Measurements from ENCODE around the gene SEMA3E. TPM values are rescaled to one million over a fixed set of nuclear protein-coding genes. Genes with fewer than 3 reads are reported as not detected.
A peak's percentile ranks its signal among the peaks of the same experiment; 100 is the strongest.

The SEMA3E gene
- total RNA-seq, 1 experiment from 2014 or later: 3.6 TPM

GRCh38 chr7:83550100-83550499 is 98.8 kb downstream of the SEMA3E start:
- Histone ChIP-seq H3K9me2 (replicated peaks; ENCODE audit: low read length) (no peaks in the 10 kb centered on the region), H3K27ac (ENCODE audit: low read length) (no peak overlapping the region), H2AFZ (ENCODE audit: low read length) (no peak overlapping the region), H3K4me1 (ENCODE audit: insufficient read depth, low read length) (peaks cover 28% of the 10 kb centered on the region), H3K9ac (ENCODE audit: low read length) (no peak overlapping the region), H3K36me3 (ENCODE audit: low read depth, low read length) (no peaks in the 10 kb centered on the region), H3K9me3 (ENCODE audit: low read length) (no peaks in the 10 kb centered on the region), H3K79me2 (ENCODE audit: low read length) (no peaks in the 10 kb centered on the region), H3F3A (ENCODE audit: low read length, unreplicated experiment) (peaks cover 6% of the 10 kb centered on the region), H4K20me1 (ENCODE audit: low read length) (no peaks in the 10 kb centered on the region), H3K27me3 (ENCODE audit: low read length) (no peaks in the 10 kb centered on the region), H3K4me2 (ENCODE audit: low read length) (no peak overlapping the region), H3K4me3 (ENCODE audit: low read length) (no peak overlapping the region)
- intact Hi-C loops (cut with micrococcal nuclease): no loop called here
- no TSS peak for BruUV-seq (replicated peaks)
- DNase-seq (no peak), ATAC-seq (no peak)
- ChIA-PET POLR2A (ENCODE audit: unreplicated experiment) (no interaction called here), CTCF (no interaction called here)
- TF ChIP-seq EZH2phosphoT487 (IDR thresholded peaks at IDR 0.05; ENCODE audit: borderline replicate concordance, low read length): no peak
- TF ChIP-seq, protein P1, sequence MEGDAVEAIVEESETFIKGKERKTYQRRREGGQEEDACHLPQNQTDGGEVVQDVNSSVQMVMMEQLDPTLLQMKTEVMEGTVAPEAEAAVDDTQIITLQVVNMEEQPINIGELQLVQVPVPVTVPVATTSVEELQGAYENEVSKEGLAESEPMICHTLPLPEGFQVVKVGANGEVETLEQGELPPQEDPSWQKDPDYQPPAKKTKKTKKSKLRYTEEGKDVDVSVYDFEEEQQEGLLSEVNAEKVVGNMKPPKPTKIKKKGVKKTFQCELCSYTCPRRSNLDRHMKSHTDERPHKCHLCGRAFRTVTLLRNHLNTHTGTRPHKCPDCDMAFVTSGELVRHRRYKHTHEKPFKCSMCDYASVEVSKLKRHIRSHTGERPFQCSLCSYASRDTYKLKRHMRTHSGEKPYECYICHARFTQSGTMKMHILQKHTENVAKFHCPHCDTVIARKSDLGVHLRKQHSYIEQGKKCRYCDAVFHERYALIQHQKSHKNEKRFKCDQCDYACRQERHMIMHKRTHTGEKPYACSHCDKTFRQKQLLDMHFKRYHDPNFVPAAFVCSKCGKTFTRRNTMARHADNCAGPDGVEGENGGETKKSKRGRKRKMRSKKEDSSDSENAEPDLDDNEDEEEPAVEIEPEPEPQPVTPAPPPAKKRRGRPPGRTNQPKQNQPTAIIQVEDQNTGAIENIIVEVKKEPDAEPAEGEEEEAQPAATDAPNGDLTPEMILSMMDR (conservative IDR thresholded peaks at IDR 0.05; ENCODE audit: low read depth, low read length): no peak
- TF ChIP-seq EZH2 (IDR thresholded peaks at IDR 0.05; ENCODE audit: low read length, unreplicated experiment): no peak

GRCh38 chr7:83548250-83548649 is 100.7 kb downstream of the SEMA3E start:
- TF ChIP-seq, protein P1 (conservative IDR thresholded peaks at IDR 0.05; ENCODE audit: low read depth, low read length): no peak
- TF ChIP-seq EZH2phosphoT487 (IDR thresholded peaks at IDR 0.05; ENCODE audit: borderline replicate concordance, low read length) (no peak), EZH2 (IDR thresholded peaks at IDR 0.05; ENCODE audit: low read length, unreplicated experiment) (no peak)
- no peak overlapping the region for H3K4me3 ChIP-seq (ENCODE audit: low read length)
- H3K36me3 ChIP-seq (ENCODE audit: low read depth, low read length): no peaks in the 10 kb centered on the region
- H3K27me3 ChIP-seq (ENCODE audit: low read length): no peaks in the 10 kb centered on the region
- H3K9me2 ChIP-seq (replicated peaks; ENCODE audit: low read length): no peaks in the 10 kb centered on the region
- H4K20me1 ChIP-seq (ENCODE audit: low read length): no peaks in the 10 kb centered on the region
- ChIA-PET POLR2A (ENCODE audit: unreplicated experiment) (no interaction called here), CTCF (no interaction called here)
- H3K27ac ChIP-seq (ENCODE audit: low read length): peak overlapping the region; percentile 75
- H3K9ac ChIP-seq (ENCODE audit: low read length): no peak overlapping the region
- ATAC-seq: no peak
- no peak for DNase-seq
- H3F3A ChIP-seq (ENCODE audit: low read length, unreplicated experiment): peaks cover 6% of the 10 kb centered on the region
- no peaks in the 10 kb centered on the region for H3K79me2 ChIP-seq (ENCODE audit: low read length)
- H3K4me1 ChIP-seq (ENCODE audit: insufficient read depth, low read length): peaks cover 28% of the 10 kb centered on the region
- H3K9me3 ChIP-seq (ENCODE audit: low read length): no peaks in the 10 kb centered on the region
- BruUV-seq (replicated peaks): no TSS peak
- intact Hi-C loops (cut with micrococcal nuclease): no loop called here
- peak overlapping the region; percentile 52 for H3K4me2 ChIP-seq (ENCODE audit: low read length)
- H2AFZ ChIP-seq (ENCODE audit: low read length): no peak overlapping the region

DNA sequence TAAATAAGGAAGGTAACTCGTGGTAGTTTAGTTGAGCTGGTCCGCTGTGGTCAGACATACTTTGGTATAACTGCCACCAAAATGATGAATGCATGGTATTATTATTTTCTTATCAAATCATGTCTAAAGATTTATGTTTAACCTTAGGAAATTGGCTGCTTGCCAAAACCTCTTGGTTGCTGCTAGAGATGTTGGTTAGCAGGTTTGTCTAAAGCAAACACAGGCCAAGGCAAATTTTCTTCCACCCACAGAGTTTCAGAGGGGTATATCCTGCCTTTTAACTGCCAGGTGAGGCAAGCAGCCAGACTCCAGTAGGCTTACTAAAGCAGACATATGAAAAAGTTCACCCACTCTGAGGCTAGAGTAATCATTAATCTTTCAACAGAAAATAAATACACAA is 101.4 kb downstream of the SEMA3E start:
- Histone ChIP-seq H2AFZ (ENCODE audit: low read length) (no peak overlapping the region), H3K4me3 (ENCODE audit: low read length) (no peak overlapping the region), H3K27ac (ENCODE audit: low read length) (peak overlapping the region; percentile 75), H3K27me3 (ENCODE audit: low read length) (no peaks in the 10 kb centered on the region), H3K9ac (ENCODE audit: low read length) (no peak overlapping the region), H3K9me2 (replicated peaks; ENCODE audit: low read length) (no peaks in the 10 kb centered on the region), H3K36me3 (ENCODE audit: low read depth, low read length) (no peaks in the 10 kb centered on the region), H3K9me3 (ENCODE audit: low read length) (no peaks in the 10 kb centered on the region), H3K79me2 (ENCODE audit: low read length) (no peaks in the 10 kb centered on the region), H3F3A (ENCODE audit: low read length, unreplicated experiment) (peaks cover 6% of the 10 kb centered on the region), H3K4me1 (ENCODE audit: insufficient read depth, low read length) (peaks cover 28% of the 10 kb centered on the region), H4K20me1 (ENCODE audit: low read length) (no peaks in the 10 kb centered on the region), H3K4me2 (ENCODE audit: low read length) (peak overlapping the region; percentile 52)
- POLR2A ChIA-PET (ENCODE audit: unreplicated experiment): no interaction called here
- peak; percentile 93 for ATAC-seq
- CTCF ChIA-PET: no interaction called here
- TF ChIP-seq, protein P1 (conservative IDR thresholded peaks at IDR 0.05; ENCODE audit: low read depth, low read length): no peak
- TF ChIP-seq EZH2phosphoT487 (IDR thresholded peaks at IDR 0.05; ENCODE audit: borderline replicate concordance, low read length) (no peak), EZH2 (IDR thresholded peaks at IDR 0.05; ENCODE audit: low read length, unreplicated experiment) (no peak)
- DNase-seq: peak; percentile 95
- BruUV-seq (replicated peaks): no TSS peak
- intact Hi-C loops (cut with micrococcal nuclease): no loop called here

Measured in PC-3 (cell line).